GM18951 (cell line): ENCODE measurements around the gene AKAP8.
"Not testable (repeated sequence)": the region's sequence is repeated elsewhere in the genome, so short reads cannot be mapped to it uniquely, and the experiment has no call there.

Experiments
- POLR2A ChIP-seq: IDR thresholded peaks from 4 replicates; pipeline ENCODE4 v1.6.1; 2011; ENCODE audit warnings: mild to moderate bottlenecking; ENCODE audit not compliant: insufficient read length, insufficient read depth; ENCODE audit errors: extremely low read depth
- in situ Hi-C: fragments of 300-500 bp; cut with MboI; formaldehyde crosslinking; loops from one replicate; pipeline ENCODE4 v1.12.0; 2022; ENCODE audit warnings: low sequenced_read_pairs, mixed read lengths, inconsistent platforms; ENCODE audit not compliant: unreplicated experiment

AKAP8 gene

GRCh38 chr19:15399635-15400034 is 20.0 kb upstream of the AKAP8 start:
- in situ Hi-C loops: no loop called here
- no peak for TF ChIP-seq POLR2A

- TF ChIP-seq POLR2A: no peak
Measured at GRCh38 chr19:15399234-15399515, 19.6 kb upstream of the AKAP8 start.

GRCh38 chr19:15398501-15399233 is 19.1 kb upstream of the AKAP8 start:
- TF ChIP-seq POLR2A: no peak
- in situ Hi-C loops: no loop called here

More at GRCh38 chr19:15399234-15399515, 19.6 kb upstream of the AKAP8 start:
- in situ Hi-C loops: no loop called here

GRCh38 chr19:15397782-15398181 is 18.2 kb upstream of the AKAP8 start:
- in situ Hi-C loops: no loop called here
- TF ChIP-seq POLR2A: no peak

DNA sequence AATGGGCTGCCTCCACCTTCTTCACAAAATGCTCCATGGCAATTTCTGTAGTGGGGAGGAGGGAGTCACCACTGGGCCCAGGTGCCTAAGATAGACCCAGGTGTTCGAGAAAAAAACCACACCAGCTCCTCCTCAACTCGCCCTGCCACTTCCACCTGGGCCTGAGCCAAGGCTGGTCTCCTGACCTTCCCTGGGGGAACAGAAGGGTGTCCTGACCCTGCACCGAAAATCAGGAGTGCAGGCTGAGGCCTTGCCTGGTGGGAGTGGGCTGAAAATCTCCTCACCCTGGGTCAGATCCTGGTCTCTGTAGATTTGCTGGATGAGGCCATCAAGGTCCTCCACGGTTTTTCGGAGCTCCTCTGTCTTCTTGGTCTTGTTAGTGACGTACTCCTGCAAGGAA is 17.6 kb upstream of the AKAP8 start:
- no peak for TF ChIP-seq POLR2A

GRCh38 chr19:15396436-15396835 is 16.8 kb upstream of the AKAP8 start:
- in situ Hi-C loops: no loop called here
- TF ChIP-seq POLR2A: no peak

More for the DNA sequence above, 17.6 kb upstream of the AKAP8 start:
- in situ Hi-C loops: no loop called here

DNA sequence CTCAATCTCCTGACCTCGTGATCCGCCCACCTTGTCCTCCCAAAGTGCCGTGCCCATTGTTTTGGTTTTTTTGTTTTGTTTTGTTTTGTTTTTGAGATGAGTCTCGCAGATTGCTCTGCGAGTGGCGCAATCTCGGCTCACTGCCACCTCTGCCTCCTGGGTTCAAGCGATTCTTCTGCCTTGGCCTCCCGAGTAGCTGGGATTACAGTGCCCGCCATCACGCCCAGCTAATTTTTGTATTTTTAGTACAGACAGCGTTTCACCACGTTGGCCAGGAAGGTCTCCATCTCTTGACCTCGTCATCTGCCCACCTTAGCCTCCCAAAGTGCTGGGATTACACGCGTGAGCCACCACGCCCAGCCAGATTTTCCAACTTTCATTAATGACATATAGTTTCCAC is 15.7 kb upstream of the AKAP8 start:
- in situ Hi-C loops: not testable (repeated sequence)

GRCh38 chr19:15394426-15394825 is 14.8 kb upstream of the AKAP8 start:
- in situ Hi-C loops: no loop called here
- no peak for TF ChIP-seq POLR2A

- no peak for TF ChIP-seq POLR2A
- in situ Hi-C loops: no loop called here
Measured at GRCh38 chr19:15393963-15394362, 14.4 kb upstream of the AKAP8 start.

GRCh38 chr19:15390814-15391213 is 11.2 kb upstream of the AKAP8 start:
- in situ Hi-C loops: no loop called here

DNA sequence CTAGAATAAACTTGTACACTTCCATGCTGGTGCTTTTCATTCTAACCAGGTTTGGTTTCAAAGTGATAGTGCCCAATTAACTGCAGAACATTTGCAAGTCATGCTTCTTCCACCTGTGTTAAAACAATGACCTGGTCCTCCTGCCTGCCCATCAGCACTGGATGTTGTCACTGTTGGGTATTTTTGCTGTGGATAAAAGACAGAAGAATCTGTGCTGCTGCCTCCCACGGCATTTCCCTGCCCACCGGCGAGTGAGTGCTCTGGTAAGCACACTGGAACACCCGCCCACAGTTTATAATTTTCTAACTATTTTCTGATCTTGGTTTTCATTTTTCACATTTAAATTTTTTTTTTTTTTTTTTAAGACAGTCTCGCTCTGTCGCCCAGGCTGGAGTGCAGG is 2.3 kb upstream of the AKAP8 start:
- no peak for TF ChIP-seq POLR2A
- in situ Hi-C loops: no loop called here

More at GRCh38 chr19:15390814-15391213, 11.2 kb upstream of the AKAP8 start:
- TF ChIP-seq POLR2A: no peak

- no peak for TF ChIP-seq POLR2A
- in situ Hi-C loops: no loop called here
Measured at GRCh38 chr19:15381429-15381828, 1.8 kb upstream of the AKAP8 start.

DNA sequence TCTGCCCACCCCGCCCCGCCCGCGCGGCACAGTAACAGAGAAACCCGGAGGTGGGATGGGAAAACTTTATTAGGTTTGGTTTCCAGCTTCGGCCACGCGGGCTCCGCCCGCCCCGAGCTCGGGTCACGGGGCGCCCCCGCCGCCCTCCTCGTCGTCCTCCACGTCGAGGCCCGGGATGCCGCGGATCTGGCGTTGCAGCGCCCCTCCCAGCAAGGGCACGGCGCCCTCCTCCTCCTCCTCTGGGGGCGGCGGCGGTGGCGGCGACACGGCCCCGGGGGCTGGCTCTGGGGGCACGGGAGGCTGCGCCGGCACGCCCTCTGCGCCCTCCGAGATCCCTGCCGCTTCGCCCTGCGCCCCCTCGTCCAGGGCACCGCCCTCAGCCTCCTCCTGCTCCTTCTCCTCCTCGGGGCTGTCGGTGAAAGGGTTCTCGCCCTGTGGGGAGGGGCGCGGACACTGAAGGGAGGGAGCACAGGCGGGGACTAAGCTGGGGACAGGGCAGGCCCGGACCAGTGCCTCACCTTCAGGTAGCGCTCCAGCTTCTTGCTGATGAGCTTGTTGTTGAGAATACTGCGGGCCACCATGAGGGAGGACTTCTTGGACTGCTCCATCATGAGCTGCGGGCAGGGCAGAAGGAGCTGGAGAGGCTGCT is 536 bp upstream of the AKAP8 start:
- TF ChIP-seq POLR2A: no peak
- in situ Hi-C loops: no loop called here

- TF ChIP-seq POLR2A: peak; percentile 36
- in situ Hi-C loops: no loop called here
Measured at GRCh38 chr19:15378534-15379082, 979 bp downstream of the AKAP8 start.
